Measurements from ENCODE around the gene TDO2.
A peak's percentile ranks its signal among the peaks of the same experiment; 100 is the strongest.

- TF ChIP-seq CTCF (conservative IDR thresholded peaks at IDR 0.05 in 1 of 2, IDR thresholded peaks at IDR 0.05 in 1 of 2; ENCODE audit: low read depth in 1 of 2, low read length in 2 of 2) (peak; percentile 53 to 65), EZH2 (IDR thresholded peaks at IDR 0.05; ENCODE audit: low read length, missing control alignments) (no peak)
Observed at GRCh38 chr4:155953151-155954117, 49.9 kb downstream of the TDO2 start, which contains the start of gene CTSO.

Data from fibroblast of lung (primary cell).